HCT116 (cell line): Measurements from ENCODE around the gene ETV5. TPM values are rescaled to one million over a fixed set of nuclear protein-coding genes. Genes with fewer than 3 reads are reported as not detected.

Experiments
- ATAC-seq: fragments of 200-7000 bp; cut with Tn5 transposase; 2 replicates; pipeline ENCODE4 v1.9.1; 2020; ENCODE audit warnings: mild to moderate bottlenecking, moderate library complexity
- BruUV-seq: library from RNA; stranded (reverse); fragments of 400-500 nt; replicated peaks from 2 replicates; lab custom pipeline; 2021; lab: Mats Ljungman, UMichigan
- CTCF ChIA-PET: fragments of 300-600 bp; sonication (Branson Sonifier 250); formaldehyde crosslinking; loops from one replicate; lab custom pipeline; 2021; ENCODE audit warnings: antibody characterized with exemption; lab: Charles Lee
- POLR2A ChIA-PET: fragments of 300-600, 350-600 bp; sonication (Branson Sonifier 250); formaldehyde crosslinking; loops from one replicate; lab custom pipeline; 2021; ENCODE audit warnings: antibody characterized with exemption; lab: Charles Lee
- RAD21 ChIA-PET, 2 experiments: fragments of 300-600 bp; sonication (Branson Sonifier 250); formaldehyde crosslinking; loops; one replicate each; lab custom pipeline; 2023; ENCODE audit warnings: low total read pairs in 2 of 2; ENCODE audit not compliant: uncharacterized antibody in 2 of 2, unreplicated experiment in 2 of 2, low non-redundant PET in 1 of 2; lab: Charles Lee
- DNase-seq: peaks from one replicate; pipeline ENCODE4 v3.0.0-alpha.2; 2010; ENCODE audit warnings: low read depth, low spot score
- H2AFZ ChIP-seq: fragments of 200-600 bp; shearing (Covaris generic), sonication (generic); 2 replicates; pipeline ENCODE4 v1.6.1; 2017; ENCODE audit warnings: low read depth, mixed run types, mixed read lengths, antibody characterized with exemption, low read length; ENCODE audit not compliant: poor library complexity, severe bottlenecking
- H3K27ac ChIP-seq: 2 replicates; pipeline ENCODE4 v1.5.1; 2012; ENCODE audit warnings: low read depth, low read length
- H3K27me3 ChIP-seq: fragments of 200-600 bp; sonication (generic); 2 replicates; pipeline ENCODE4 v1.6.1; 2016; ENCODE audit warnings: mixed run types, low read length, mixed read lengths; ENCODE audit not compliant: insufficient read depth
- H3K36me3 ChIP-seq, 2 experiments: fragments of 200-500 bp in 1 of 2; fragments of 200-600 bp in 1 of 2; sonication (Bioruptor generic) in 1 of 2; sonication (generic) in 1 of 2; 2 replicates each; pipeline versions ENCODE4 v1.5.1 to v1.6.1; 2014 to 2016; ENCODE audit warnings: low read length in 2 of 2, inconsistent platforms in 1 of 2, mixed read lengths in 1 of 2, mixed run types in 1 of 2; ENCODE audit not compliant: insufficient read depth in 2 of 2, control insufficient read depth in 1 of 2
- H3K4me1 ChIP-seq, 2 experiments: fragments of 200-600 bp in 1 of 2; sonication (generic) in 1 of 2; 2 replicates each; pipeline versions ENCODE4 v1.5.1 to v1.6.1; 2012 to 2017; ENCODE audit warnings: low read length in 2 of 2, inconsistent platforms in 1 of 2, mild to moderate bottlenecking in 1 of 2, mixed read lengths in 1 of 2, mixed run types in 1 of 2, moderate library complexity in 1 of 2; ENCODE audit not compliant: insufficient read depth in 2 of 2, control insufficient read depth in 1 of 2
- H3K4me2 ChIP-seq: fragments of 200-600 bp; sonication (generic); 2 replicates; pipeline ENCODE4 v1.6.1; 2017; ENCODE audit warnings: mixed run types, low read length, mixed read lengths
- H3K4me3 ChIP-seq, 2 experiments: fragments of 200-600 bp in 1 of 2; sonication (generic) in 1 of 2; replicated peaks in 1 of 2; 2 replicates each; pipeline ENCODE4 v1.5.1; 2011 to 2016; ENCODE audit warnings: low read length in 2 of 2, control low read depth in 1 of 2, low read depth in 1 of 2, mild to moderate bottlenecking in 1 of 2, mixed read lengths in 1 of 2, mixed run types in 1 of 2
- H3K79me2 ChIP-seq: fragments of 200-600 bp; sonication (generic); 2 replicates; pipeline ENCODE4 v1.6.1; 2017; ENCODE audit warnings: mild to moderate bottlenecking, mixed run types, low read length, moderate library complexity, mixed read lengths; ENCODE audit not compliant: insufficient read depth
- H3K9ac ChIP-seq: fragments of 200-600 bp; sonication (generic); 2 replicates; pipeline ENCODE4 v1.6.1; 2016; ENCODE audit warnings: low read length, mixed read lengths
- H3K9me2 ChIP-seq: fragments of 200-600 bp; sonication (generic), shearing (Covaris generic); 2 replicates; pipeline ENCODE4 v1.6.1; 2017; ENCODE audit warnings: mixed run types, mild to moderate bottlenecking, moderate library complexity; ENCODE audit not compliant: insufficient read depth
- H3K9me3 ChIP-seq, 2 experiments: fragments of 200-500 bp in 1 of 2; fragments of 200-600 bp in 1 of 2; sonication (Bioruptor generic) in 1 of 2; sonication (generic) in 1 of 2; 2 replicates each; pipeline ENCODE4 v1.6.1; 2014 to 2017; ENCODE audit warnings: low read length in 2 of 2, mixed read lengths in 2 of 2, inconsistent platforms in 1 of 2, low read depth in 1 of 2, mild to moderate bottlenecking in 1 of 2, mixed run types in 1 of 2, moderate library complexity in 1 of 2; ENCODE audit not compliant: control insufficient read depth in 1 of 2, insufficient read depth in 1 of 2
- H4K20me1 ChIP-seq: fragments of 200-600 bp; sonication (generic), shearing (Covaris generic); 2 replicates; pipeline ENCODE4 v1.6.1; 2017; ENCODE audit warnings: mixed run types, mild to moderate bottlenecking, moderate library complexity; ENCODE audit not compliant: insufficient read depth
- CEBPB ChIP-seq: IDR thresholded peaks from 2 replicates; pipeline ENCODE4 v1.6.1; 2012; ENCODE audit warnings: low read depth
- EGR1 ChIP-seq: IDR thresholded peaks from 2 replicates; pipeline ENCODE4 v1.6.1; 2012; ENCODE audit warnings: low read depth
- JUND ChIP-seq: IDR thresholded peaks from 2 replicates; pipeline ENCODE4 v1.6.1; 2012
- POLR2A ChIP-seq: IDR thresholded peaks from 2 replicates; pipeline ENCODE4 v1.7.0; 2011; ENCODE audit warnings: borderline replicate concordance; ENCODE audit not compliant: insufficient read depth, insufficient read length; ENCODE audit errors: extremely low read depth
- RAD21 ChIP-seq: IDR thresholded peaks from 2 replicates; pipeline ENCODE4 v1.6.1; 2012; ENCODE audit warnings: low read depth, mild to moderate bottlenecking
- SIN3A ChIP-seq: IDR thresholded peaks from 2 replicates; pipeline ENCODE4 v1.6.1; 2012; ENCODE audit warnings: low read depth
- TCF7L2 ChIP-seq: IDR thresholded peaks from 2 replicates; pipeline ENCODE4 v1.7.0; 2011; ENCODE audit warnings: borderline replicate concordance, inconsistent platforms; ENCODE audit not compliant: insufficient read depth, insufficient read length; ENCODE audit errors: extremely low read depth
- YY1 ChIP-seq: IDR thresholded peaks from 2 replicates; pipeline ENCODE4 v1.6.1; 2011; ENCODE audit warnings: low read length, low read depth, moderate library complexity, mild to moderate bottlenecking; ENCODE audit not compliant: insufficient replicate concordance; ENCODE audit errors: extremely low read depth
- ZFX ChIP-seq: fragments of 450-650 bp; IDR thresholded peaks from 2 replicates; pipeline ENCODE4 v1.6.1; 2017
- intact Hi-C: fragments of 100-400 bp; cut with micrococcal nuclease; formaldehyde crosslinking; loops from 2 replicates; pipeline ENCODE4 v1.10.0; 2022
- total RNA-seq: library from RNA; stranded (reverse); gene quantifications from one replicate; pipeline ENCODE4 v1.2.1, GENCODE V29; 2021; ENCODE audit not compliant: unreplicated experiment
- TF ChIP-seq, protein P1 (sequence below): IDR thresholded peaks from 2 replicates; pipeline ENCODE4 v1.6.1; 2012; ENCODE audit warnings: low read depth
- TF ChIP-seq, protein P2 (sequence below): IDR thresholded peaks from 2 replicates; pipeline ENCODE4 v1.6.1; 2011; ENCODE audit warnings: mild to moderate bottlenecking, low read length, moderate library complexity; ENCODE audit not compliant: insufficient replicate concordance; ENCODE audit errors: extremely low read depth
- TF ChIP-seq, protein P3 (sequence below): IDR thresholded peaks from 2 replicates; pipeline ENCODE4 v1.6.1; 2012

The ETV5 gene
- total RNA-seq, 1 experiment from 2014 or later = 89.7 TPM

DNA sequence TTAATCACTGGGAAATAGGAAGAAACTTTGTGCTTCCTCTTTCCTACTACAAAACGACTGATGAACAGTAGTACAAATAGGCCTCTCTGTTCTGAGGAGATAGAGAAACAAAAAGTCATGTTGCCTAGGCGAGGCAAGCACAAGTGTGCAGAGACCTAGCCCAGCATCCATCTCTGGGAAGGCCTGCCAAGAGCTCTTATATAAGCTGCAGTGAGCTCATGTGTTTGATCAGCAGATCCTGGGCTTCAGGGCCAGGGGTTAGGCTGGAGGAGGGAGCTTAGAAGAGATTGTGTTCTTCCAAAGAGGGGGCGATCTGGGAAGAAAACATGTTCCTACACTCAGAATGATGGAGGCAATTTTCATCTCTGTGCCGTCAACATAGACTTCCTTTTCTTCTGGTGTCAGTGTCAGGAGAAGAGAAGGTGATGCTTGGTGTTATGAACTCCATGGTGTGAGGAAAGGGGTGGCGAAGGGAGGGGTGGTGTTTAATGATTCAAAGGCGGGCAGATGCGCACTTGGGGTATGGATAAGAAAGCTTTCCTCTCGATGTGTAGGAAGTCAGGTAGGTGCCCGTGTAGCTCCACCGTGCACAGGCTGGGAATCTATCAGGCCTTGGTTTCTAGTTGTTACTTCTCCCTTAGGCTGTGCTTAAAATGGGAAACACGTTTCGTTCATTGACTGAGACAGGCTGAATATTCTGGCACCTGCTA lies 29.5 kb upstream of the ETV5 start:
- H3K9me3 ChIP-seq = no peaks in the 10 kb centered on the region

DNA sequence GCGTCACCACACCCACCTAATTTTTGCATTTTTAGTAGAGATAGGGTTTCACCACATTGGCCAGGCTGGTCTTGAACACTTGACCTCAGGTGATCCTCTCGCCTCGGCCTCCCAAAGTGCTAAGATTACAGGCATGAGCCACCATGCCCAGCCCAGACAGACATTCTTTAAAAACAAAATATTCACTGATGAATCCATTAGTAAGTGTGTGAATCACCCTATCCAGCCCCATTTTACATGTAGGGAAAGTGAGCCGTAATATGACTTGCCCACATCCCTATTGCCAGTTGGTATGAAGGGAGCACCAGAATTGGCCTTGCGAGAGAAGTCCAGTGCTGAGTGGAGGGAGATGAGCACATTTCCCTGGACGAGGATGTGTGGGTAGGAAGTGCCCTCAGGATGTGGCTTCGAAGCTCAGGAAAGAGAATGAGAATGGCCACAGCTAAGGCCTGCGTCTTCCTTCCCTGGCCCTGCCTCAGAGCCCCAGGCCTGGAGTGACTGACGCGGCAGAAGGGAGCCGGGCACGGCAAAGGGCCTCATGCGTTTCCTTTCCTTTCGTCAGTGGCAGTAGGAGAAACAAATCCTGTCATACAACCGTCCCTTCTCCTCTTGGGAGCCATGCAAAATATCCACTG lies 28.3 kb upstream of the ETV5 start:
- no TSS peak for BruUV-seq
- Histone ChIP-seq H4K20me1 (no peaks in the 10 kb centered on the region), H3K27ac (no peak overlapping the region), H3K79me2 (no peaks in the 10 kb centered on the region), H2AFZ (no peak overlapping the region), H3K9me2 (no peaks in the 10 kb centered on the region), H3K36me3 (no peaks in the 10 kb centered on the region), H3K27me3 (no peaks in the 10 kb centered on the region), H3K4me2 (no peak overlapping the region), H3K4me1 (no peaks in the 10 kb centered on the region), H3K9ac (no peak overlapping the region), H3K4me3 (no peak overlapping the region), H3K9me3 (no peaks in the 10 kb centered on the region)
- ChIA-PET POLR2A (no interaction called here), RAD21 (no interaction called here), CTCF (no interaction called here)
- no peak for ATAC-seq
- intact Hi-C loops = no loop called here
- no peak for TF ChIP-seq CEBPB
- no peak for TF ChIP-seq ZFX
- no peak for TF ChIP-seq JUND
- no peak for TF ChIP-seq TCF7L2
- TF ChIP-seq, protein P1, sequence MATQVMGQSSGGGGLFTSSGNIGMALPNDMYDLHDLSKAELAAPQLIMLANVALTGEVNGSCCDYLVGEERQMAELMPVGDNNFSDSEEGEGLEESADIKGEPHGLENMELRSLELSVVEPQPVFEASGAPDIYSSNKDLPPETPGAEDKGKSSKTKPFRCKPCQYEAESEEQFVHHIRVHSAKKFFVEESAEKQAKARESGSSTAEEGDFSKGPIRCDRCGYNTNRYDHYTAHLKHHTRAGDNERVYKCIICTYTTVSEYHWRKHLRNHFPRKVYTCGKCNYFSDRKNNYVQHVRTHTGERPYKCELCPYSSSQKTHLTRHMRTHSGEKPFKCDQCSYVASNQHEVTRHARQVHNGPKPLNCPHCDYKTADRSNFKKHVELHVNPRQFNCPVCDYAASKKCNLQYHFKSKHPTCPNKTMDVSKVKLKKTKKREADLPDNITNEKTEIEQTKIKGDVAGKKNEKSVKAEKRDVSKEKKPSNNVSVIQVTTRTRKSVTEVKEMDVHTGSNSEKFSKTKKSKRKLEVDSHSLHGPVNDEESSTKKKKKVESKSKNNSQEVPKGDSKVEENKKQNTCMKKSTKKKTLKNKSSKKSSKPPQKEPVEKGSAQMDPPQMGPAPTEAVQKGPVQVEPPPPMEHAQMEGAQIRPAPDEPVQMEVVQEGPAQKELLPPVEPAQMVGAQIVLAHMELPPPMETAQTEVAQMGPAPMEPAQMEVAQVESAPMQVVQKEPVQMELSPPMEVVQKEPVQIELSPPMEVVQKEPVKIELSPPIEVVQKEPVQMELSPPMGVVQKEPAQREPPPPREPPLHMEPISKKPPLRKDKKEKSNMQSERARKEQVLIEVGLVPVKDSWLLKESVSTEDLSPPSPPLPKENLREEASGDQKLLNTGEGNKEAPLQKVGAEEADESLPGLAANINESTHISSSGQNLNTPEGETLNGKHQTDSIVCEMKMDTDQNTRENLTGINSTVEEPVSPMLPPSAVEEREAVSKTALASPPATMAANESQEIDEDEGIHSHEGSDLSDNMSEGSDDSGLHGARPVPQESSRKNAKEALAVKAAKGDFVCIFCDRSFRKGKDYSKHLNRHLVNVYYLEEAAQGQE = no peak
- TF ChIP-seq POLR2A = no peak
- TF ChIP-seq, protein P2, sequence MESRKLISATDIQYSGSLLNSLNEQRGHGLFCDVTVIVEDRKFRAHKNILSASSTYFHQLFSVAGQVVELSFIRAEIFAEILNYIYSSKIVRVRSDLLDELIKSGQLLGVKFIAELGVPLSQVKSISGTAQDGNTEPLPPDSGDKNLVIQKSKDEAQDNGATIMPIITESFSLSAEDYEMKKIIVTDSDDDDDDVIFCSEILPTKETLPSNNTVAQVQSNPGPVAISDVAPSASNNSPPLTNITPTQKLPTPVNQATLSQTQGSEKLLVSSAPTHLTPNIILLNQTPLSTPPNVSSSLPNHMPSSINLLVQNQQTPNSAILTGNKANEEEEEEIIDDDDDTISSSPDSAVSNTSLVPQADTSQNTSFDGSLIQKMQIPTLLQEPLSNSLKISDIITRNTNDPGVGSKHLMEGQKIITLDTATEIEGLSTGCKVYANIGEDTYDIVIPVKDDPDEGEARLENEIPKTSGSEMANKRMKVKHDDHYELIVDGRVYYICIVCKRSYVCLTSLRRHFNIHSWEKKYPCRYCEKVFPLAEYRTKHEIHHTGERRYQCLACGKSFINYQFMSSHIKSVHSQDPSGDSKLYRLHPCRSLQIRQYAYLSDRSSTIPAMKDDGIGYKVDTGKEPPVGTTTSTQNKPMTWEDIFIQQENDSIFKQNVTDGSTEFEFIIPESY = no peak
- no peak for TF ChIP-seq RAD21
- TF ChIP-seq YY1 = no peak
- TF ChIP-seq EGR1 = no peak
- no peak for DNase-seq

More for the DNA sequence above, 29.5 kb upstream of the ETV5 start:
- no peaks in the 10 kb centered on the region for H3K27me3 ChIP-seq
- no peak for ATAC-seq
- no peaks in the 10 kb centered on the region for H4K20me1 ChIP-seq
- DNase-seq = no peak
- intact Hi-C loops = no loop called here
- H2AFZ ChIP-seq = no peak overlapping the region
- H3K4me2 ChIP-seq = no peak overlapping the region
- CTCF ChIA-PET = no interaction called here
- no peaks in the 10 kb centered on the region for H3K79me2 ChIP-seq
- BruUV-seq = no TSS peak
- H3K27ac ChIP-seq = no peak overlapping the region
- no peaks in the 10 kb centered on the region; a peak in 1 of 4 replicates for H3K4me1 ChIP-seq
- no peaks in the 10 kb centered on the region for H3K36me3 ChIP-seq
- H3K9me2 ChIP-seq = no peaks in the 10 kb centered on the region
- TF ChIP-seq ZFX (no peak), SIN3A (no peak), JUND (no peak), RAD21 (no peak)
- TF ChIP-seq, protein P3, sequence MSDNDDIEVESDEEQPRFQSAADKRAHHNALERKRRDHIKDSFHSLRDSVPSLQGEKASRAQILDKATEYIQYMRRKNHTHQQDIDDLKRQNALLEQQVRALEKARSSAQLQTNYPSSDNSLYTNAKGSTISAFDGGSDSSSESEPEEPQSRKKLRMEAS = no peak
- TF ChIP-seq, all 23 proteins: peak for 0
- H3K4me3 ChIP-seq = no peak overlapping the region
- RAD21 ChIA-PET = no interaction called here
- POLR2A ChIA-PET = no interaction called here
- H3K9ac ChIP-seq = no peak overlapping the region
